HG03432 (cell line): ENCODE data around the gene SH3TC2.
A peak's percentile ranks its signal among the peaks of the same experiment; 100 is the strongest.

Experiments
- ATAC-seq: cut with Tn5 transposase; IDR thresholded peaks from one replicate; pipeline ENCODE4 v1.9.1; 2021; ENCODE audit warnings: mild to moderate bottlenecking, moderate library complexity; ENCODE audit not compliant: unreplicated experiment

Gene SH3TC2

DNA sequence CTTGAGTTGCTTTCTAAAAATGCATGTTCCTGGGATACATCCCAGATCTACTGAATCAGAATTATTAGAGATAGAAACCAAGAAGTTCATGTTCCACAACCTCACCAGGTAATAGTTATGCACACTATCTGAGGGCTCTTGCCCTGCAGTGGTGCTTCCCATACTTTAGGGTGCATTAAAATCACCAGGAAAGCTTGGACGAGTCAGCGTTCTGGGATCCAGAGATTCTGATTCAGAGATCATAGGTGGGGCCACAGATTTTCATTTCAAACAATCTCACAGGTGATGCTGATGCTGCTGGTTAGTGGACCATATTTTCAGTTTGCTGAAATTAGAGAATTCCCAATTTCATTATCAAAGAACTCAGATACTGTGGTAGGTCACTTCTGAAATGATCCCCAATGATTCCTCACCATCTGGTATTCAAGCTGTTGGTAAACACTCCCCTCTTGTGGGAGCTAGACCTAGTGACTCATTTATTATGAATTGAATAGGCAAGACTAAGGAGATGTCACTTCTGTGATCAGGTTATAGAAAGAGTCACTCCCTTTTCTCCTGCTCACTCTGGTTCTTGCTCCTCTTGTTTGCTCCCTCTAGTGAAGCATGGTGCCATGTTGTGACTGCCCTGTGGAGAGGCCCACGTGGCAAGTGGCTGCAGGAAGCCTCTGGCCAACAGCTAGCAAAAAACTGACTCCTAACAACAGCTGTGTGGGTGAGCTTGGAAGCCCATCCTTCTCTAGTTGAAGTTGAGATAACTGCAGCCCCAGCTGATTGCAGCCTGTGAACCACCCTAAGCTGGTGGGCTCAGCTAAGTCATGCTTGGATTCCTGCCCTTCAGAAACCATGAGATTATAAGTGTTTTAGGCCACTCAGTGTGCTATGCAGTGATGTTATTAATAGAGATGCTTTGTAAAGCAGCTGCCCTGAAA, 59.8 kb downstream of the SH3TC2 start:
- ATAC-seq: no peak

DNA sequence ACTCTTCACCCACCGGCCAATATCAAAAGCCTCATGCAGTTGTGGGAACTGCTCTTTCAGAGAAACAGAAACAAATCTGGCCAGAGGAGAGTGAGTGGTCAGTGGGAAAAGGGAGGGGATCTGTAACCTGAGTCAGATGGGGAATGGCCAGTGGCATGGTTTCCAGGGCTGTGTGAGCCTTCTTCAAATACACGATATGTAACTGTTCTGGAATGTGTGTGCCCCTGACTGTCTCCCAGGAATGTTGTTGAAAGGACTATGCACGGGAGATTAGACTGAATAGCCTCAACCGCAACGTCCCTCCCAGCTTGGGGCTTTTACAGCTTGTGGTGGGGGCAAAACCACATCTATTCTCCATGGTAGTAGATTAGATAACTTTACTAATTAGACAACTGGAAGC, 60.8 kb downstream of the SH3TC2 start:
- ATAC-seq: no peak

DNA sequence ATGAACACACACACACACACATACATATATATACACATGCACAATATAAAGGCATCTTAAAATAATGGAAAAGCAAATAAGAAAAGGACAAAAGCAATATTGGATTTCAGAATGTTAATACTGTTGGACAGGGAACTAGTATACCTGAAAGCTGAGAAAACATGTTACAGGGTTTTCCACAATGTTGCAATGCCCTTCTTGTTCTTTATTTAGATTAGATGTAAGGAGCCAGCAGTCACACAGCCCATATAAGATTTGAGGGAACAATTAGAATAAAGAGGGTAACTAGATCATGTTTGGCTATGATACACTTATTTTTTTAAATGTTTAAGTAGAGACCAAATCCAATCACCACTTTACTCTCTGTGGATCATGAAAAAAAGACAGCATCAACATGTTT, 61.7 kb downstream of the SH3TC2 start:
- no peak for ATAC-seq

DNA sequence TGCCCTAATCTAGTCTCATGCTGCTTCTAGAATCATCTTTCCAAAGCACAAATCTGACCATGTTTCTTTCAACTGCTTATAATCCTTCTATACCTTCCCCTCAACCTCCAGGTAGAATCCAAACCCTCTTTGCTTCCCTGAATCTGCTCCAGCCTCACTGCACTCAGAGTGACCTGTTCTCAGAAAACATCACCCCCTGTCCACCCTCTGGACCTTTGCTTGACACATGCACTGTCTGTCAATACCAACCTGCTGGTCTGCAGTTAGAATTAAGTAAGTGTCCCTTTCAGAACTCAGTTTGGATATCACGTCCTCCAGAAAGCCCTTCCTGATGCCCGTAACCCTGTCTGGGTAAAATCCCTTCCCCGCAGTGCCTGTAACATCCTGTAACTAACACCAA, 63.1 kb downstream of the SH3TC2 start:
- no peak for ATAC-seq

DNA sequence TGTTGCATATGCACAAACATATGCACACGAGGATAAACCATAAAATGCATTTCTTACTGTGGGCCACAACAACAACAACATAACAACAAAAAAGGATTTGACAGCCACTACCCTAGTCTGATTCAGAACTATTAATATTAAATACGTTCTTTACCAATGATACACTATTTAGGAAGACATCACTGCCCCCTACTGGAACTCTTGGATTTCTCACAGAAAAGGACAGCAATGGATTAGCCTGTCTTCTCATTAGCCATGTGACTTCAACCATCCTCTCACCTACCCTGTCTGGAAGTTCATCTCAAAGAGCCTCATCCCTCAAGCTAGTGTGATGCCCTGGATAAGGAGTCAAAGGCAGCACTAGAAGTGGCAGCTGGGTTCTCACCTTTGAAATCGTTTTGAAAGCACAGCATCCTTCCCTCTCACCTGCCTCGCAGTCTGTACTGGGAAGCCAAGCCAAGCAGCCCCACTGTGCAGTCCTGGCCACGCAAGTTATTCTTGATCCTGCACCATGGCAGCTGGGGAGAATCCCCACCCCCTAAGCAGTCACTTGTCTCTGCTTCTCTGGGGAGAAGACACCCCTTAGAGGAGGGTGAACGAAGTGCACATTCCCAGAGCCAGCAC, 64.6 kb downstream of the SH3TC2 start:
- ATAC-seq: peak; percentile 74

DNA sequence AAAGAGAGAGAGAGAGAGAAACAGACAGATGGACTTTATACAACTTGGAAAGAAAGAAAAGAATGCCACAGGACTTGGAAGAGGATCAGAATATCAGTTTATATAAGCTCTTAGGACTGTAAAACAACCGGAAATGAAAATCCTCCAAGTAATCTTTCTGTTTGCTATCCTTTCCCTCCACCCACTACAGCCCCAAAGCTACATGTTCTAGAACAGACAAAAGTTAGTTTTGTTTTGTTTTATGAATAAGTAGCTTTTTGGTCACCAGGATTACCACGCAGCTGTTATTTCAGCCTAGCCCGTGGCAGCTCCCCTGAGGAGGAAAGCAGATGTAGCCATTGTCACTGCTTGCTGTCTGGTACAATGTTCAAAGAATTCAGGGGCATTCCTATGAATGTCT, 66.6 kb downstream of the SH3TC2 start:
- no peak for ATAC-seq

DNA sequence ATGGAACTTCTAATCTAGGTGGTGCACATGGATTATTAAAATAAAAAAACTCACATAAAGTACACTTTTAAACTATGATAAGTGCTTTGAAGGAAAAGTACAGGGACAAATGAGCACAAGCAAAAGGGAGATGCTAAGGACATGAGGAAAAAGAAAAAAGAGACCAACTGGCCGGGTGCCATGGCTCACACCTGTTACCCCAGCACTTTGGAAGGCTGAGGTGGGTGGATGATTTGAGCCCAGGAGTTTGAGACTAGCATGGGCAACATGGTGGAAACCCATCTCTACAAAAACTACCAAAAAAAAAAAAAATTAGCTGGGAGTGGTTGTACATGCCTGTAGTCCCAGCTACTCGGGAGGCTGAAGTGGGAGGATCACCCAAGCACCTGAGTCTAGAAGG, 67.1 kb downstream of the SH3TC2 start:
- no peak for ATAC-seq

DNA sequence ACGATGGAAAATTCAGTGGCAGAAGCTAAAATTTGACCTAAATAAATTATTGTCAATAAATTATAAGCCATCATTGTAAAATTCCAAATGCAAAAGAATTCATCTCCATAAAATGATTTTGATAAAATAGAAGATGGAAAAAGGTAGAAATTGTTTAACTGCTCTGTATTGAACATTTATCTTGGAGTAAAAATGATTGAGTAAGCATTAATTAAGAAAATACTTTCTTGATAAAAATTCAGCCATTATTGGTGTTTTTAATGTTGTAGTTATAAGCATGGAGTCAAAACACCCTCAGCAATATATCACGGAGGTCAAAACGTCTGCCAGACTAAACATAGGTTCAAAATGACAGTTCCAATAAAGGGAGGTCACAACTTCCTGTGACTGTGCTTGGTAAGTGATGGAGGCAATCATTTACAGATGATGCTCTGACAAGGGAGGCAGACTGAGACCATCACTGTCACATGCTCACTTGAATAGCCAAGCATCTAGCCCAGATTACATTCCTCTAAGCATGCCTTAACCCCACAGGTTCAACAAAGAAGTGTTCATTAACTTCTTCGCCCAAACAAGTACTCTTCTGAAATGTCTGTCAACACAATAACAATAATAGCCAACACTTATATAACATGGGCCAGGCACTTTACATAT, 69.5 kb downstream of the SH3TC2 start:
- ATAC-seq: no peak

DNA sequence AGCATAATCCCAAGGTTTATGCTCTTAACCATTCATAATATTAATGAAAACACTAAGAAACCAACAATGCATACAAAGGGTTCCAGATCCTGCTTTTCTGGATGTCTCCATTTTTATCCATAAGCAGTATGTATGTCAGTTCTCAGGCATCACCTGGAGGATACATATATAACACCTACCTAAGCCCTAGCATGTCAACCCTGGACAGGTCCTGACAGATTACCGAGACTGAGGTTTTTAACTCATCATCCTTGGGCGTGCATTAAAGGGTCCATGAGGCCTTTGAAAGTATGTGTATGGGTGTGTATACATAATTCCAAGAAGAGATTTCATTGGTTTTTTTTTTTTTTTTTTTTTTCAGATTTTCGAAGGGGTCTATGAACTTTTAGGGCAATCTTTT, 70.6 kb downstream of the SH3TC2 start:
- no peak for ATAC-seq

DNA sequence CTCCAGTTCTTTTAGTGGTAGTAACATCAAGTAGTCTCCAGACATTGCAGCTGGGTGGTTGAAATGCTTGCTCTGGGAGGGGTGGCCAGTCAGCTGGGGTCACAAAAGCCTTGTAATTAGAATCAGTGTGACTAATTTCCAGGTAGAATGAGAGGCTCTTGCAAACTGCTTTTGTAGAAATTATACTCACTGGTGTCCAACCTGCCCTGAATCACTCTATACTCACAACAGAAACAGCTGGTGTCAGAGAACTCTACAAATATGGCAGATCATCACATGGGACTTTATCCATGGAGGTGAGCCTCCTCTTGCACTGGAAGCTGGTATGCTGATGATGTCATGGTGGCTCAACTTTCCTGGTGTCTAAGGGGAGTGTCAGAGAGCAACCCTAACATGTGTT, 71.3 kb downstream of the SH3TC2 start:
- ATAC-seq: no peak

DNA sequence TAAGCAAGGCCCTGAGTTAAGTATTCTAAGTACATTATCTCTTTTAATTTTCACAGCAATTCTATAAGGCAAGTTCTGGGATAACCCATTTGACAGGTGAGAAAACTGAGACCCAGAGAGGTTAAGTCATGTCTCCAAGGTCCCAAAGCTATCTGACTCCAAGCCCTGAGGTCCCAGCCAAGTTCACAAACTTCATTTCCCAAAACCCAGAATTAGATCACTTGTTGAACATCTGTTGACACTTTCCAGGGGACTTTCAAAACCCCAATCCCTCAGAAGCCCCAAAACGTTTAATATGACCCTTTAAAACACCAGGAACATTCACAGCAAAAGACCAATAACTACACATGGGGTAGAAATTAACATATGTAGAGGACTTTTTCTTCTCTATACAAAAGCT, 72.0 kb downstream of the SH3TC2 start:
- no peak for ATAC-seq

DNA sequence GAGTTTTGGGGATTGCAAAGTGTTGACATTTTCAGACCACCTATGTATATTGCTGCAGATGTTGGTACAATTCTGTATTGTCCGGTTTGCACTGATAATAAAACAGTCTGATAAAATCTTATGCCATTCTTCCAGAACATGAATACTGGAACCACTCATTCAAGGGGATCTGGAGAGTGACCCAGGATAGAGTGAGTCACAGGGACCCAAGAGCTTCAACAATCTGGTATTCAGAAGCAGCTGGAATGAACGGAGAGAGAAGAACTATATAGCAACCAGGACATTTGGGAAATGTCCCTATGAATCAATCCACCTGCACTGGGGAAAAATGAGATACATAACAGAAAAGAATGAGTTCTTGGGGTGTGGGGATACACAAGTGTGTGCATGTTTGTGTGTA, 73.3 kb downstream of the SH3TC2 start:
- no peak for ATAC-seq

DNA sequence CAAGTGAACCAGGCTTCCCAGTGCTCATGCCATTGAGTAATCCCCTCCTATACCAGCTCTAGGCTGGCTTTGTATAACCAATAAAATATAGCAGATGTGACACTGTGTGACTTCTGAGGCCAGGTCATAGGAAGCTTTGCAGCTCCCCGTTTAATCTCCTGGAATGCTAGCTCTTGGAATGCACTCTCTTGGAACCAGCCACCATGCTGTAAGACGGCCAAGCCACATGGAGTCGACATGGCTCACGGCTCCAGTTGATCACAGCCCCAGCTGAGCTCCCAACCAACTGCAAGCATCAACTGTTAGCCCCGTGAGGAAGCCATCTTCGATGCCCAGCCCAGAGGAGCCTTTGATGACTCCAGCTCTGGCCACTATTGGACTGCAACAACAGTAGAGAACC, 74.5 kb downstream of the SH3TC2 start:
- ATAC-seq: no peak

DNA sequence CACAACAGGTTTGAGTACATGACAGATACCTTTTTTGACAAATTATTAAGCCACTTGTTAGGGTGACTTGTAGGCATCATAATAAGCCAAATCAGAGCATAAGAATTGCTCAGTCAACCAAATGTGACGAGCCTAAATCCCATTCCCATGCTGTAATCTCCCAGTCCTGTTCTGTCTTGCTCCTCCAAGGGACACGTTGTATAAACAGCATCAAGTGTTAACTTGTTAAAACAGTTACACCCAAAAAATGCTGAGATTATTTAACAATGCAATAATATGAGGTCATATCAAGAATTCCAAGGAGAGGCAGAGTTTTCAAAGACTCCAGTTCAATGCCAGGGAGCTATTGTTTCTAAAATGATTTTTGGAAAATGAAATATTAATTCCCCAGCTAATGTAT, 76.2 kb downstream of the SH3TC2 start:
- no peak for ATAC-seq

DNA sequence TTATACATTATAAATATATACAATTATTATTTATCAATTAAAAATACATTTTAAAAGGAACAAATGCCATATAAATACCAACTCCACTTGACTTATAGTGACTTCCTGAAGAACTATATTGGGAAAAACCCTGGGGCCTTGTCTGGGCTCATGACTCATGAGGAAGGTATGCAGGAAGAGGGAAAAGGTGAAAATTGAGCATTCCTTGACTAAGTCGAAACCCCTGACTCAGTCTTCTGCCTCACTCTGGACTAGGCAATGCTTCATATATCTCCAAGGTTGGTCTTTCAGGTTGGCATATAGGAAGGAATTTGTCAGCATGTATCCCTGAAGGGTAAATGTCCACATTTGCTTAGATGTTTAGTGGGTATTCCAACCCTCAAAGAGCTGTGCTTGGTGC, 78.5 kb downstream of the SH3TC2 start:
- no peak for ATAC-seq

DNA sequence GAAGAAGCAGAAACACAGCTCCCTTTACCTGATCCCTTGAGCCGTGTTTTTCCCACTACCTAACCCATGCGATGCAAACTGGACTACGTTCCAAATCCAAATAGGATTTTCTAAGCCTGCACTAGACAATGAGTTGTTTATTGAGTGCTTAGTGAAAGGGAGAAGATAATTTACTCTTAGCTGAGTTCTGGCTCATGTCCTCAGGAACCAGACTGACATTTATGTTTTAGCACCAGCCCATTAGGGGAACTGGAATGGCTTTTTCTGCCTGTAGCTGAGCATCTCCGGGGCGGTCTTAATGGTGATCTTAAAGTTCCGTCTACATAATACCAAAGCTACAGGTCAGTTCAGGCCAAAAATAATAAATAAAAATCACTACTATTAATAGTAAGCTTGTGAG, 81.5 kb downstream of the SH3TC2 start:
- ATAC-seq: no peak

DNA sequence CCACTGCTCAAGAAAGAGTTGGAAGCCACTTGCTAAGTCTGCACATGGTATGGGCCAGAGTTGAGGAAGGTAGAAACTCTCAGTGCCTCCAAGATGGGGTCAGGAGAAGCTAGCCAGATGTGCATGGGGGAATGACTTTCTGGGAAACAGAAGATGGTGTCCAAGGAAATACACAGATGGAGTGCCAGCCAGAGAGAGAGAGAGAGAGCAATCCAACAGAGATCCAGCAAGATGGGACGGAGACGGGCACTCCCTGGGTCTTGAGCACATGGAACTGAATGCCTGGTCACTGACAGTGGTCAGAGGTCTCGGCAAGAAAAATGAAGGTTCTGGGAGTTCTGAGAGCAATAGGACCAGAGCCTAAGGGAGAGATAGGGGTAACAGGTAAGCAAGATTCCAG, 82.1 kb downstream of the SH3TC2 start:
- ATAC-seq: no peak

DNA sequence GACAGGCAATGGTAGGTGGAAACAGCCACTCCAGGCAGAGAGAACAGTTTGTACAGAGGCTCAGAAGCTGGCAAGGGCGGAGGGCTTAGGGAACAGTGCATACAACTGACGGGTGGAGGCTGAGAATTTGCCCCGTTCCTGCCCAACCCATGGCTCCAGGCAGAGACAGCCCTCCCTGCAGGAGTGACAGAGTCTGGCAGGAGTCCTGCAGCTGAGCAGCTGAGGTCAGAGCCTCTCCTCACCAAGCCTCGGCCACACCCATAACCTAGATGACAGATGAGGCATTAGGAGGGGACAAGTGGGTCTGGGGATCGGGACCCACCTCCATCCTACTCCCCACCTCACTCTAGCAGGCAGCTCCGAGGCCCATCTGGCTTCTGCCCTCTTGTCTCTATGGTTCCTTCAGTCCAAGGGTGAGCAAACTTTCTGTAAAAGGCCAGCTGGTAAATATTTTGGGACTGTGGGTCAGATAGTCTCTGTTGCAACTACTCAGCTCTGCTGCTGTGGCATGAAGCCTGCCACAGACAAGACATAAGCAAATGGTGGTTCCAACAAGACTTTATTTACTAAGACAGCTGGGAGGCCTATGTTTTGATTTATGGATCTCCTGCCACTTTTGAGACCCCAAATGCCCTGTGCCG, 83.7 kb downstream of the SH3TC2 start:
- ATAC-seq: no peak

DNA sequence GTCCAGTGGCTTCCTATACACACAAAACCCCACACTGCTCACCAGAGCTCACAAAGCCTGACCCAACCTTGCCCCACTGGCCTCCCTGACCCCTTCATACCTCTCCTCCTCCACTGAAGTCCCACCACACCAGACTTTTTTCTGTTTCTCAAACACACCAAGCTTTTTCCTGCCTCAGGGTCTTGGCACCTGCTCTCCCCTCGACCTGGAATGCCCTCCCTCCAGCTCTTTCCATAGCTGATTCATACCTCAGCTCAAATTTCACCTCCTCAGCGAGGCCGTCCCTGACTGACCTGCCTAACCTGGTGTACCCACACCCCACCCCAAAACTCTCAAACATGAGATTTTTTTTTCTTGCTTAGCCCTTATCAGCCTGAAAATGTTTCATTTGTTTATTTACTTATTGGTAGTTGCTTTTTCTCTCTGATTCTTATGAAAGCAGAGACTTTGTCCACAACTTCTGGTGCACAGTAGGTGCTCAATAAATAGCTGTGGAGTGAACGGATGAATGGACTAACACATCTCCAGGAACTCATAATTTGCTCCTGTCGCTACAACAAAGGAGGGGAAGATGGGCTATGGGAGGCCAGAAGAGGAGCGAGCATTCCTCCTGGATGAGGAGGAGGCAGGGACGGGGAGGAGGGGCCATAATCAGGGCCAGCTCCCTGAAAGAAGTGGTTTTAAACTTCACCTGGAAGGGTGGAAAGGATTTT, 84.3 kb downstream of the SH3TC2 start:
- no peak for ATAC-seq

DNA sequence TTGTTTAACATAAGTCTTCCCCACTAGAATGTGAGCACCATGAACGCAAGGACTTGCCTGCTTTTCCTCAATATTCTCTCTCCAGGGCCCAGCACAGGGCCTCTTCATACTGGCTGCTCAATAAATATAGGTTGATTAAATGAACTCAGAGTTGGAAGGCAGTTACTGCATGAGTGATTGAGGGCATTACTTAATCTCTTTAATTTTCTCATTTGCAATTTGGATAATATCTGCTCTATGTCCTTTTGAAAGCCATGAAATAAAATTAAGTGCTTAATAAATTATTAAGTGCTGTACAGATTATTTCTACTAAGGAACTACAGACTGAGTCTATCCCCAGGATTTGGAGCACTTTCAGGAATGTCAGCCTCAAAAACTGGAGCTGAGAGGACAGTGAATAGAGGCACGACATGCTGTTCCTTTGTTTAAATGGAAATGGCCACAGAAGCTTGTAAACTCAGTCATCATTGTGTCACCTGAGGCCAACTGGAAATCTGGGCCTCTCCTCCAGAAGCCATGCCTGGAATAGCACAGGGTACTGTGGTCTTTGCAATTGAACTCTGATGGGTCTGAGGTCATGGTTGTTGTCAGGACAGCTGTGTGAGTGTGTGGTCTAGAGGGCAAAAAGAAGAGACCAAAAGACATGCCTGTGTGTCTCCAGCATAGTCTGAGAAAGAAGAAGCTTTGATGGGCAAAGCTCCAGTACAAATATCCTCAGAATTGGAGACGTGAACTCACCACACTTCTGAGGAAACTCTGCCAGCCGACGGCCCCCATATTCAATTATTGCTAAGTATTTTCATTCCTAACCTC, 86.1 kb downstream of the SH3TC2 start:
- ATAC-seq: no peak
